ENCODE results near the gene ANKRD63. TPM values are rescaled to one million over a fixed set of nuclear protein-coding genes. Genes with fewer than 3 reads are reported as not detected.

The ANKRD63 gene
- total and polyA plus RNA-seq, 4 donors = not detected

- no peak for TF ChIP-seq REST (IDR thresholded peaks at IDR 0.05)
- no peak for TF ChIP-seq TAF1 (conservative IDR thresholded peaks at IDR 0.05)
Measured at GRCh38 chr15:40292246-40292645, 9.4 kb upstream of the ANKRD63 start (continued).

- TF ChIP-seq YY1 (IDR thresholded peaks at IDR 0.05) (no peak), SP1 (IDR thresholded peaks at IDR 0.05) (no peak), JUND (IDR thresholded peaks at IDR 0.05) (no peak), RAD21 (IDR thresholded peaks at IDR 0.05) (no peak), NR2F2 (IDR thresholded peaks at IDR 0.05) (no peak), FOXA2 (IDR thresholded peaks at IDR 0.05) (no peak), FOXA1 (IDR thresholded peaks at IDR 0.05) (no peak), RXRA (IDR thresholded peaks at IDR 0.05) (no peak), HNF4A (conservative IDR thresholded peaks at IDR 0.05) (no peak), GABPA (IDR thresholded peaks at IDR 0.05 in 1 of 2, conservative IDR thresholded peaks at IDR 0.05 in 1 of 2) (no peak), HNF4G (IDR thresholded peaks at IDR 0.05) (no peak)
- TF ChIP-seq, protein P1, sequence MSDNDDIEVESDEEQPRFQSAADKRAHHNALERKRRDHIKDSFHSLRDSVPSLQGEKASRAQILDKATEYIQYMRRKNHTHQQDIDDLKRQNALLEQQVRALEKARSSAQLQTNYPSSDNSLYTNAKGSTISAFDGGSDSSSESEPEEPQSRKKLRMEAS (IDR thresholded peaks at IDR 0.05) = no peak
- Histone ChIP-seq H3K27me3 (ENCODE audit: control insufficient read depth in 4 of 4, insufficient read depth in 4 of 4, low read length in 3 of 4) (no peaks in the 10 kb centered on the region), H3K4me1 (ENCODE audit: control insufficient read depth in 4 of 4, insufficient read depth in 4 of 4, low read length in 3 of 4) (peaks cover 2 to 14% (median 8%) of the 10 kb centered on the region in 4 donors), H3K9me3 (ENCODE audit: control insufficient read depth in 4 of 4, low read length in 3 of 4) (no peaks in the 10 kb centered on the region), H3K9ac (ENCODE audit: low read depth in 1 of 2, low read length in 2 of 2) (no peak overlapping the region), H3K27ac (ENCODE audit: low read depth in 1 of 2, low read length in 2 of 2) (no peak overlapping the region), H3K4me3 (ENCODE audit: low read depth in 1 of 3, low read length in 3 of 3) (peak overlapping the region in 1 of 3 donors; percentile 19), H3K36me3 (ENCODE audit: control insufficient read depth in 4 of 4, insufficient read depth in 3 of 4, low read depth in 1 of 4, low read length in 3 of 4) (no peaks in the 10 kb centered on the region)
- WGBS = 23% methylated on average over 68 of the region's 68 CpGs
- DNase-seq (ENCODE audit: low spot score) = no peak
Measured at GRCh38 chr15:40290918-40291574, 8.2 kb upstream of the ANKRD63 start.

DNA sequence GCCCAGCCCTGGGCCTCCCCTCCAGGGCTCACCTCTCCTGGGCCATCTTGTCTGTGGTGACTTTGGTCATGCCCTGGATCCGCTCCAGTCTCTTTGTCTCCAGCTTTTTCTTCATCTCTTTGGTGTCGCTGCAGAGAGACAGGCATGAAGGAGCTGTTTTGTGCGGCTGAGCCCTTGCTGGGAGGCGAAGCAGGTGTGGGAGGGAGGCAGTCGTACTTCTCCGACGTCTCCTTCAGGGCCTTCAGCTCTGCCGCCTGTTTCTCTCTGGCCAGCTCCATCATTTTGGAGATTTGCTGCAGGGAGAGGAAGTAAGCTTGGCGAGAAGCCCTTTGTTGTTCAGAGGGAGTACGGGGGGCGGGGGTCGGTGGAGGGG, 7.7 kb upstream of the ANKRD63 start:
- Histone ChIP-seq H3K27ac (ENCODE audit: low read depth in 1 of 2, low read length in 2 of 2) (no peak overlapping the region), H3K9ac (ENCODE audit: low read depth in 1 of 2, low read length in 2 of 2) (no peak overlapping the region), H3K27me3 (ENCODE audit: control insufficient read depth in 4 of 4, insufficient read depth in 4 of 4, low read length in 3 of 4) (no peaks in the 10 kb centered on the region), H3K4me1 (ENCODE audit: control insufficient read depth in 4 of 4, insufficient read depth in 4 of 4, low read length in 3 of 4) (peaks cover 2 to 15% (median 8%) of the 10 kb centered on the region in 4 donors), H3K9me3 (ENCODE audit: control insufficient read depth in 4 of 4, low read length in 3 of 4) (no peaks in the 10 kb centered on the region), H3K4me3 (ENCODE audit: low read depth in 1 of 3, low read length in 3 of 3) (no peak overlapping the region), H3K36me3 (ENCODE audit: control insufficient read depth in 4 of 4, insufficient read depth in 3 of 4, low read depth in 1 of 4, low read length in 3 of 4) (no peaks in the 10 kb centered on the region)
- WGBS = 71% methylated on average over 12 of the region's 12 CpGs
- no peak for DNase-seq (ENCODE audit: low spot score)
- no peak for TF ChIP-seq GABPA (IDR thresholded peaks at IDR 0.05 in 1 of 2, conservative IDR thresholded peaks at IDR 0.05 in 1 of 2)
- no peak for TF ChIP-seq EGR1 (IDR thresholded peaks at IDR 0.05; ENCODE audit: low read depth in 2 of 2)
- TF ChIP-seq RXRA (IDR thresholded peaks at IDR 0.05) = no peak
- TF ChIP-seq, protein P2, sequence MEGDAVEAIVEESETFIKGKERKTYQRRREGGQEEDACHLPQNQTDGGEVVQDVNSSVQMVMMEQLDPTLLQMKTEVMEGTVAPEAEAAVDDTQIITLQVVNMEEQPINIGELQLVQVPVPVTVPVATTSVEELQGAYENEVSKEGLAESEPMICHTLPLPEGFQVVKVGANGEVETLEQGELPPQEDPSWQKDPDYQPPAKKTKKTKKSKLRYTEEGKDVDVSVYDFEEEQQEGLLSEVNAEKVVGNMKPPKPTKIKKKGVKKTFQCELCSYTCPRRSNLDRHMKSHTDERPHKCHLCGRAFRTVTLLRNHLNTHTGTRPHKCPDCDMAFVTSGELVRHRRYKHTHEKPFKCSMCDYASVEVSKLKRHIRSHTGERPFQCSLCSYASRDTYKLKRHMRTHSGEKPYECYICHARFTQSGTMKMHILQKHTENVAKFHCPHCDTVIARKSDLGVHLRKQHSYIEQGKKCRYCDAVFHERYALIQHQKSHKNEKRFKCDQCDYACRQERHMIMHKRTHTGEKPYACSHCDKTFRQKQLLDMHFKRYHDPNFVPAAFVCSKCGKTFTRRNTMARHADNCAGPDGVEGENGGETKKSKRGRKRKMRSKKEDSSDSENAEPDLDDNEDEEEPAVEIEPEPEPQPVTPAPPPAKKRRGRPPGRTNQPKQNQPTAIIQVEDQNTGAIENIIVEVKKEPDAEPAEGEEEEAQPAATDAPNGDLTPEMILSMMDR (IDR thresholded peaks at IDR 0.05; ENCODE audit: low read depth, low read length, missing input control) = no peak
- no peak for TF ChIP-seq TAF1 (conservative IDR thresholded peaks at IDR 0.05)
- no peak for TF ChIP-seq REST (IDR thresholded peaks at IDR 0.05)
- TF ChIP-seq, protein P3, sequence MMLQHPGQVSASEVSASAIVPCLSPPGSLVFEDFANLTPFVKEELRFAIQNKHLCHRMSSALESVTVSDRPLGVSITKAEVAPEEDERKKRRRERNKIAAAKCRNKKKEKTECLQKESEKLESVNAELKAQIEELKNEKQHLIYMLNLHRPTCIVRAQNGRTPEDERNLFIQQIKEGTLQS (IDR thresholded peaks at IDR 0.05) = no peak
- no peak for TF ChIP-seq FOXA2 (IDR thresholded peaks at IDR 0.05)
- no peak for TF ChIP-seq HNF4A (conservative IDR thresholded peaks at IDR 0.05)
- no peak for TF ChIP-seq RAD21 (IDR thresholded peaks at IDR 0.05)
- TF ChIP-seq YY1 (IDR thresholded peaks at IDR 0.05) = no peak
- TF ChIP-seq JUND (IDR thresholded peaks at IDR 0.05) = no peak
- TF ChIP-seq, protein P1 (IDR thresholded peaks at IDR 0.05) = no peak
- no peak for TF ChIP-seq ZBTB33 (IDR thresholded peaks at IDR 0.05)
- no peak for TF ChIP-seq HNF4G (IDR thresholded peaks at IDR 0.05)
